Gastrocnemius medialis (tissue), 4 donors: ENCODE measurements around the gene SYNJ2.

Source experiments
- CTCF ChIP-seq, 5 experiments: fragments of 450-650 bp in 3 of 5; fragments of 200-600 bp in 2 of 5; sonication (generic) in 2 of 5; IDR thresholded peaks in 4 of 5; conservative IDR thresholded peaks in 1 of 5; 1 replicate in 4 of 5; 2 replicates in 1 of 5; pipeline ENCODE4 v1.5.1; 2016 to 2019; ENCODE audit warnings: antibody characterized with exemption in 5 of 5, mild to moderate bottlenecking in 3 of 5, moderate library complexity in 3 of 5
- POLR2A ChIP-seq, 2 donors: fragments of 450-650 bp; IDR thresholded peaks; one replicate each; pipeline ENCODE4 v1.6.1; 2017; ENCODE audit warnings: antibody characterized with exemption in 2 of 2, mild to moderate bottlenecking in 2 of 2, moderate library complexity in 2 of 2

- TF ChIP-seq CTCF (IDR thresholded peaks at IDR 0.05 in 4 of 5, conservative IDR thresholded peaks at IDR 0.05 in 1 of 5) (no peak), POLR2A (IDR thresholded peaks at IDR 0.05) (no peak)
These were observed 13.8 kb downstream of the SYNJ2 start for GRCh38 chr6:157995458-157995857.
